PFSK-1 (cell line): Measurements from ENCODE around the gene CHRM2.

Experiments used
- FOXP2 ChIP-seq: optimal IDR thresholded peaks from 2 replicates; pipeline ENCODE3; 2011; ENCODE audit warnings: borderline replicate concordance, control low read depth, inconsistent platforms; ENCODE audit not compliant: insufficient read depth; ENCODE audit errors: extremely low read length, extremely low read depth
- POLR2AphosphoS5 ChIP-seq: IDR thresholded peaks from 2 replicates; pipeline ENCODE4 v1.6.1; 2012; ENCODE audit warnings: low read depth, mild to moderate bottlenecking, control low read depth, low read length, moderate library complexity
- SIN3A ChIP-seq: IDR thresholded peaks from 2 replicates; pipeline ENCODE4 v1.6.1; 2012; ENCODE audit warnings: mild to moderate bottlenecking, low read length, moderate library complexity, borderline replicate concordance; ENCODE audit not compliant: insufficient read depth
- TAF1 ChIP-seq: IDR thresholded peaks from 2 replicates; pipeline ENCODE4 v1.6.1; 2012; ENCODE audit warnings: low read length, control low read depth, borderline replicate concordance; ENCODE audit not compliant: insufficient read depth
- TF ChIP-seq, protein P1 (sequence below), 2 experiments: IDR thresholded peaks; 2 replicates each; pipeline versions ENCODE4 v1.6.1 to v1.8.0; 2011 to 2012; ENCODE audit warnings: low read depth in 2 of 2, low read length in 2 of 2, control low read depth in 1 of 2, inconsistent platforms in 1 of 2, mild to moderate bottlenecking in 1 of 2, moderate library complexity in 1 of 2; ENCODE audit not compliant: insufficient read depth in 1 of 2

DNA sequence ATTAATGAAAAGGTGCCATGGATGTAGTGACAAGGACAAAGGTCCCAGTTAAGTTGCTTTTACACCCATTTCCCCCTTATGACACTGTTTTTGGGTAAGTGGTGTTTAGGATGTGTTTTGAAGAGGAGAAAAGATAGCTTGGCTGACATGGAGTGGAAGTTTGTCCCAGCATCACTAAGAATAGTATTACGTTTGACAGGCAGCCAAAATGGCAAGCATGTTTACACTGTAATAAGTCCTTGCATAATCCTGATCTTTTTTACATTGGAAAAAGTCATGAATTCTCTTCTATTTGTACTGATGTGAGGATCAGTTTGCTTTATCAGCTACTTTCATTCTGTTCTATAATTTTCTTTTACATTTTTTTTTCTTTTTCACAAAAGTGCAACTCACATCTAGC lies 137.8 kb downstream of the CHRM2 start:
- TF ChIP-seq POLR2AphosphoS5 (no peak), SIN3A (no peak), TAF1 (no peak), FOXP2 (no peak)
- TF ChIP-seq, protein P1, sequence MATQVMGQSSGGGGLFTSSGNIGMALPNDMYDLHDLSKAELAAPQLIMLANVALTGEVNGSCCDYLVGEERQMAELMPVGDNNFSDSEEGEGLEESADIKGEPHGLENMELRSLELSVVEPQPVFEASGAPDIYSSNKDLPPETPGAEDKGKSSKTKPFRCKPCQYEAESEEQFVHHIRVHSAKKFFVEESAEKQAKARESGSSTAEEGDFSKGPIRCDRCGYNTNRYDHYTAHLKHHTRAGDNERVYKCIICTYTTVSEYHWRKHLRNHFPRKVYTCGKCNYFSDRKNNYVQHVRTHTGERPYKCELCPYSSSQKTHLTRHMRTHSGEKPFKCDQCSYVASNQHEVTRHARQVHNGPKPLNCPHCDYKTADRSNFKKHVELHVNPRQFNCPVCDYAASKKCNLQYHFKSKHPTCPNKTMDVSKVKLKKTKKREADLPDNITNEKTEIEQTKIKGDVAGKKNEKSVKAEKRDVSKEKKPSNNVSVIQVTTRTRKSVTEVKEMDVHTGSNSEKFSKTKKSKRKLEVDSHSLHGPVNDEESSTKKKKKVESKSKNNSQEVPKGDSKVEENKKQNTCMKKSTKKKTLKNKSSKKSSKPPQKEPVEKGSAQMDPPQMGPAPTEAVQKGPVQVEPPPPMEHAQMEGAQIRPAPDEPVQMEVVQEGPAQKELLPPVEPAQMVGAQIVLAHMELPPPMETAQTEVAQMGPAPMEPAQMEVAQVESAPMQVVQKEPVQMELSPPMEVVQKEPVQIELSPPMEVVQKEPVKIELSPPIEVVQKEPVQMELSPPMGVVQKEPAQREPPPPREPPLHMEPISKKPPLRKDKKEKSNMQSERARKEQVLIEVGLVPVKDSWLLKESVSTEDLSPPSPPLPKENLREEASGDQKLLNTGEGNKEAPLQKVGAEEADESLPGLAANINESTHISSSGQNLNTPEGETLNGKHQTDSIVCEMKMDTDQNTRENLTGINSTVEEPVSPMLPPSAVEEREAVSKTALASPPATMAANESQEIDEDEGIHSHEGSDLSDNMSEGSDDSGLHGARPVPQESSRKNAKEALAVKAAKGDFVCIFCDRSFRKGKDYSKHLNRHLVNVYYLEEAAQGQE (IDR thresholded peaks at IDR 0.05; ENCODE audit: insufficient read depth in 1 of 2, low read depth in 2 of 2, low read length in 2 of 2) = no peak
